Cerebellar nuclear complex (tissue), 1 donor: ENCODE data around the gene DMXL2.
"Not testable (repeated sequence)": the region's sequence is repeated elsewhere in the genome, so short reads cannot be mapped to it uniquely, and the experiment has no call there.

Source experiments
- DNase-seq, 2 experiments: peaks; one replicate each; lab custom pipeline; 2025; lab: John Stamatoyannopoulos, UW

DMXL2 gene

DNA sequence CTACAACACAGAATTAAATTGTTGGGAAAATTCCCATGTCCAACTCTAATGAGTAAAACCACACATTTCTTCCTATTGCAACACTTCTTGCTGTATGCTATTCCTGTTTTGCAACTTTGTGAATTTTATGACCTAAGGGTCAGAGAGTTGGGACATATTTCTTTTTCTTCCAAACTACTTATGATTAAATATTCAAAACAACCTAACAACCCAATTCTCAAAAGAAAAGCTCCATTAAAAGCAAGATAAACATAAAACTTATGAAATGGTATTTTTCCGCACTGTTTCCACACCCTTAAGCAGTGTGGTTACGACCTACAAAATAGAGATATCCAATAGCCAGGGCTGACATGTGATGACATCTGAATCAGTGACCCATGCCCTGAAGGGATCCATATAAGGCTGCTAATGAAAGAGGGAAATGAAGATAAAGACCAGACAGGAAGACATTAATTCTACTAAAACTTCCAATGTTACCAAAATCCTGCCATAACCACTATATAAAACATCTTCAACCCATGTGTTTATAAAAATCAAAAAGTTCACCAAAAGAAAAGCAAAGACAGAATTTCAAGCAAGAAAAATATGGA, 45.6 kb downstream of the DMXL2 start:
- DNase-seq, result no peak

GRCh38 chr15:51576286-51576850, 46.2 kb downstream of the DMXL2 start:
- DNase-seq, result no peak

DNA sequence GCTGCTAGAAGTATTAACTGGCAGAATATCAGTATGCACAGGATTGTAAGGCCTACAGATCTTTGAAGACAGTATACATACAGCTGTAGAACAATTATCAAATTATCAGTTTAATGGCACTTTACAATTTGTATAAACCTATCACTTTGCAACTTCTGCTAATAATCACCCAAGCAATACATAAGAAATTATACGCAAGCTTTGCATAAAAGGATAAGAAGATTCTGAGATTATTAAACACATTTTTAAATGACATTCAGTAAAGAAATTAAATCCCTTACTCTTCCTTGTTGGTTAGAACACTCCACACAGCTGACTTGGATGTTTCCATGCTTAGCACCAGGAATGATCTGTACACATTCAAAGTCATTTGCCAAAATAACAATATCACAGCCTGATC, 46.8 kb downstream of the DMXL2 start:
- DNase-seq, result no peak

DNA sequence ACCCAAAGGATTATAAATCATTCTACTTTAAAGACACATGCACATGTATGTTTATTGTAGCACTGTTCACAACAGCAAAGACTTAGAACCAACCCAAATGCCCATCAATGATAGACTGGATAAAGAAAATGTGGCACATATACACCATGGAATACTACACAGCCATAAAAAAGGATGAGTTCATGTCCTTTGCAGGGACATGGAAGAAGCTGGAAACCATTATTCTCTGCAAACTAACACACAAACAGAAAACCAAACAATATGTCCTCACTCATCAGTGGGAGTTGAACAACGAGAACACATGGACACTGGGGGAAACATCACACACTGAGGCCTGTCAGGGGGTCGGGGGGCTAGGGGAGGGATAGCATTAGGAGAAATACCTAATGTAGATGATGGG, 49.2 kb downstream of the DMXL2 start:
- not testable (repeated sequence) for DNase-seq

DNA sequence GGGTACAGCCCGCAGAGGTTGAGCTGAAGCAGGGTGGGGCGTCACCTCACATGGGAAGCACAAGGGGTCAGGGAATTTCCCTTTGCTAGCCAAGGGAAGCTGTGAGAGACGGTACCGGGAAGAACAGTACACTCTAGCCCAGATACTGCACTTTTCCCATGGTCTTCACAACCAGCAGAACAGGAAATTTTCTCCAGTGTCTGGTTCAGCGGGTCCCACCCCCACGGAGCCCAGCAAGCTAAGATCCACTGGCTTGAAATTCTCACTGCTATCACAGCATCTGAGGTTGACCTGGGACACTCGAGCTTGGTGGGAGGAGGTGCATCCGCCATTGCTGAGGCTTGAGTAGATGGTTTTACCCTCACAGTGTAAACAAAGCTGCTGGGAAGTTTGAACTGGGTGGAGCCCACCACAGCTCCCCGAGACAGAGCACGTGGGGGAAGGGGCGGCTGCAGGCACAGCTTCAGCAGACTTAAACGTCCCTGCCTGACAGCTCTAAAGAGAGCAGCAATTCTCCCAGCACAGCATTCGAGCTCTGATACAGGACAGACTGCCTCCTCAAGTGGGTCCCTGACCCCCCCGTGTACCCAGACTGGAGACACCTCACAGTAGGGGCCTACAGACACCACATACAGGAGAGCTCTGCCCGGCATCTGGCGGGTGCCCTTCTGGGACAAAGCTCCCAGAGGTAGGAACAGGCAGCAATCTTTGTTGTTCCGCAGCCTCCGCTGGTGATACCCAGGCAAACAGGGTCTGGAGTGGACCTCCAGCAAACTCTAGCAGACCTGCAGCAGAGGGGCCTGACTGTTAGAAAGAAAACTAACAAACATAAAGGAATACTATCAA, 53.4 kb downstream of the DMXL2 start:
- not testable (repeated sequence) for DNase-seq

GRCh38 chr15:51561271-51561670, 61.3 kb downstream of the DMXL2 start:
- DNase-seq, result no peak

- no peak for DNase-seq
These were observed 63.7 kb downstream of the DMXL2 start for GRCh38 chr15:51558876-51559275.

DNA sequence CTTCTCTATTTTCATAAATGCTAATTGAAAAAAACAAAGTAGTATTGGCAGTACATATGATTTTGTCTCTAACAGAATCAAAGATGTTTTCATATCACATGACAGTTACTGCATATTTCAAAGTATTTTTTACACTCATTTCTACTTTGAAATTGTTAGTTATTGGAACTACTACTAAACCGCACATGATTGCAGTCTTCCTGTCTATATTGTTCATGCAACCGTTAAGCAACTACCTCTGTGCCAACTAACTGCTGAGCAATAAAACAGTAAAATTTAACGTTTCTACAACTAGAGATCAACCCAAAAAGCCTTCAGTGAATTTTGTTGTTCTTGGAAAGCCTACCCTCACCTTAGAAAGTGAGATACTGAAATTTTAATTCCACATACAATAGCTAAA, 64.2 kb downstream of the DMXL2 start:
- no peak for DNase-seq

DNA sequence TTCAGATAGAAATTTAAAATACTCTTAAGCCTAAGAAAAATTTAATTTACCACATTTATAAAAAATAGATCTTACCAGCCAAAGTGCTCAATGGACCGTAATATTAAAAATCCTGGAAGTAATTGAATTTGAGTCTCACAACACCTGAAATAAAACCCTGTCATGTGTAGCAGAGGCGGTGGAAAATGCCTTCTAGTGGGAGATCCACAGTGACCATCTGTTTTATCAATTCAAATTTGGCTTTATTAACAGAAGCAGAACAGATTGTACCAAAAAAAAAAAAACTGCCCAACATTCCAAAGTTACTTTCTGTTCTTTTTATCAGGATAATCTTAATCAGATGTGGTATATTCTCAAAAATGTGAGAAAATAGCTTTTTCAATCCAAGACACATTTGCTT, 71.7 kb downstream of the DMXL2 start:
- no peak for DNase-seq

DNA sequence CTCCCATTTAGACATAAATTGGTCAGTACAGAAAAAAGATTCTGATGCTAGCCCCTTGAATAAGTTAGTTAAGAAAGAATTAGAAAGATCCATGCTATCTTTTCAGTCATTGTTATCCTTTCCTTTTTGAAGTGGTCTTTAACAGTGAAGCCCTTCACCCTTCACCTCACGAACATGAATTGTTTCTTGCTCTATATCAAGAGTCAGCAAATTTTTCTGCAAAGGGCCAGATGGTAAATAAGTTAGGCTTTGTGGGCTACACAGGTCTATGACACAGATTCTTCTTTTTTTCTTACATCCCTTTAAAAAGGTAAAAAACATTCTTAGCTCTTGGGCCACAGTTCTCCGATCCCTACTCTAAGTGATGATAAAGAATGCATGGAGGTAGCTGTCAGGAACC, 74.9 kb downstream of the DMXL2 start:
- DNase-seq, result no peak

DNA sequence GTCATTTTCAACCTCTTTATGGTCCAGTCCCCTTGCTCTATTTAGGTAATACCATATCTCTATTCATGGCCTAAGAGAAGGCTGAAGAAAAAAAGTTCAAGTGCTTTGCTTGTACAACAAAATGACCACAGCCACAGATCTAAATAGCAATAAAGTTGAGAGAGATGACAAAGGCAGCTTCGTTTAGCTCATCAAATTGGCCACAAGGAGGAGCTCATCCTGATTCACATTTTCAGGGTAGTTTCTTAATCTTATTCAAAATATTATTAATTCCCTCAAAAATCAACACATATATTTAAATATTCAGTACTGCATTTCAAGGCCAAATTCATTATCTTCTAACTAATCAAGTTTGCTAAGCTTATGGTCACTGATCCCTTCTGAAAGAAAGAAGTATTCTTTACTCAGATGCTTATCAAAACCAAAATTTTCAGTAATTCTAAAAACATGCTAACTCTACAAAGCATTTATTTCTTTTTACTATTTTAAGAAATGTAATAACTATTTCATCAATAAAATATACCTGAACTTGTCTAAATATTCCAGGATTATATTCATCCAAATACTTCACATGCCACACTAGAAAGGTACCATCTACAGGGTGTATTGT, 85.5 kb downstream of the DMXL2 start:
- DNase-seq, result no peak

- no peak for DNase-seq
These were observed 88.7 kb downstream of the DMXL2 start for GRCh38 chr15:51533672-51534398.

DNA sequence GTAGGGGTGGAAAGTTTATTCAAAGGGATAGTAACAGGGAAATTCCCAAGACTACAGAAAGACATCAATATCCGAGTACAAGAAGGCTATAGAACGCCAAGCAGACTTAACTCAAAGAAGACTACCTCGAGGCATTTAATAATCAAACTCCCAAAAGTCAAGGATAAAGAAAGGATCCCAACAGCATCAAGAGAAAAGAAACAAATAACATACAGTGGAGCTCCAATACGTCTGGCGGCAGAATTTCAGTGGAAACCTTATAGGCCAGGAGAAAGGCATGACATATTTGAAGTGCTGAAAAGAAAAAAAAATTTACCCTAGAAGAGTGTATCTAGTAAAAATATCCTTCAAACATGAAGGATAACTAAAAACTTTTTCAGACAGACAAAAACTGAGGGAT, 95.6 kb downstream of the DMXL2 start:
- no peak for DNase-seq

- DNase-seq, result no peak
These were observed 98.2 kb downstream of the DMXL2 start for GRCh38 chr15:51524376-51524775.

DNA sequence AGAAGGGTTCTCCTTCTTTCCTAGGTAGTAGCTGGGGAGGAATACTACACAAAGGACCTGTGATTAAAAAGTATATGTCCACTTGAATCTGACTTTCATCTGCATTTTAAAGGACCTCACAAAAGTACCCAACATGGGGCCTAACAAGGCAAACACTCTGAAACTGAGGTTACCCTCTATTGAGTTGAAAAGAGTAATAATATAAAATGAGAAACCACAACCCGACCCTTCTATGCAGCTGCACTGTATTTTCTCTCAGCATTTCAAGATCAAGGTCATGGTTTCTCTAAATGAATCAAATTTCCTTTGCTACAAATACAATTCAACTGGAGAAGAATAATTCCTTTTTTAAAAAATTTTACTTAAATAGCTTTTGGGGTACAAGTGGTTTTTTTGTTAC, 106.3 kb downstream of the DMXL2 start:
- no peak for DNase-seq

DNA sequence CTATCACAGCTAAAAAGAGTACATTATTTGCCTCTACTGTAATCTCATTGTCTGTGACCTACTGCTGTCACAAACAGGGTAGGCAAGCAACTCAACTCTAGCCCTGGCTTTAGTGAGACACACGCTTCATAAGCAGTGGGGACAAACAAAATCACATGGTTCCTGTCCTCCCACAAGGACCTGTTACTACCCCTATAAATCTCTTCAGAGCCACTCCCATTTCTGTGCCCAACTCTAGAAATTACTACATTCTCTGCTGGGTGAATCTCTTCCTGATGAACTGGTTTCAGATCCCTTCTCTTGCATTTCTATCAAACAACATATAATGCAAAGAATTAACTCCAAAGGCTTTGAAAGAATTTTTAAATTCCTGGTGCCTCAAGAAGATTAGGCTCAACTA, 117.3 kb downstream of the DMXL2 start:
- no peak for DNase-seq

DNA sequence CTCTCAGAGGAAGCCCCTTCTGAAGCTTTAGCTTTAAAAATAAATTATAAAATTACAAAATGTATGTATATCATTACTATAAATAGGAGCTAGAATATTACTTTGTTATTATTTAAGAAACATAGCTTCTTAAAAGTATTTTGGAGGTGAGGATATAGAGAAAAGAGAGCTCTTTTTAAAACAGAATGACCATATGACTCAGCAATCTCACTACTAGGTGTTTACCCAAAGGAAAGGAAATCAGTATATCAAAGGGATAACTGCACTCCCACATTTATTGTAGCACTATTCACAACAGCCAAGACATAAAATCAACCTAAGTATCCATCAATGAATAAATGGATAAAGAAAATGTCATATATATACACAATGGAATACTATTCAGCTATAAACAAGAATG, 119.6 kb downstream of the DMXL2 start:
- no peak for DNase-seq

GRCh38 chr15:51499379-51499976, 123.1 kb downstream of the DMXL2 start:
- DNase-seq, result no peak

DNA sequence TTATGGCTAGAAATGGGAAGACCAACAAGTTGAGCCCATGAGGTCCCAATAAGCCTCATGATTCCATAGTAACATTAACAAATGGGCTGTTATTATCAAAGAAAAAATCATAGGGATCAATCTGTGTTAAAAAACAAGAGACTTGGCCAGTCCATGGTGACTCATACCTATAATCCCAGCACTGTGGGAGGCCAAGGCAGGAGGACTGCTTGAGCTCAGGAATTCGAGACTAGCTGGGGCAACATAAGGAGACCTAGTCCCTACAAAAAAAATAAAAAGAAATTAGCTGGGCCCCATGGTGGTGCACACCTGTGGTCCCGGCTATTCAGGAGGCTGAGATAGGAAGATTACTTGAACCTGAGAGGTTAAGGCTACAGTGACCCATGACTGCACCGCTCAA, 124.8 kb downstream of the DMXL2 start:
- no peak for DNase-seq

DNA sequence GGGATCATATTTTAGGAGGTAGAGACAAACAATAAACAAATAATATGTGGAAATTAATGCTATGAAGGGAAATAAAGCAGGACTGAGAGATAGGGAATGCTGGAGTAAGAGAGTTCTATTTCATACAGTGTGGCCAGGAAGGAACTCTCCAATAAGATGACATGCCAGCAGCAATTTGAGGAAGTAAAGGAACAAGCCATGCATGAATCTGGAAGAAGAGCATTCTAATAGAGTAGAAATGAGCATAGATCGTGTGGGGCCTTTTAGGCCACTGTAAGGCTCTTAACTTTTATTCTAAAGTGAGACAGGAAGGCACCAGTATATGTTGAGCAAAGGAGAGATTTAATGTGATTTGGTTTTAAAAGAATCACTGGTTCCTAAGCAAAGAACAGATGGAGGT, 126.3 kb downstream of the DMXL2 start:
- no peak for DNase-seq

DNA sequence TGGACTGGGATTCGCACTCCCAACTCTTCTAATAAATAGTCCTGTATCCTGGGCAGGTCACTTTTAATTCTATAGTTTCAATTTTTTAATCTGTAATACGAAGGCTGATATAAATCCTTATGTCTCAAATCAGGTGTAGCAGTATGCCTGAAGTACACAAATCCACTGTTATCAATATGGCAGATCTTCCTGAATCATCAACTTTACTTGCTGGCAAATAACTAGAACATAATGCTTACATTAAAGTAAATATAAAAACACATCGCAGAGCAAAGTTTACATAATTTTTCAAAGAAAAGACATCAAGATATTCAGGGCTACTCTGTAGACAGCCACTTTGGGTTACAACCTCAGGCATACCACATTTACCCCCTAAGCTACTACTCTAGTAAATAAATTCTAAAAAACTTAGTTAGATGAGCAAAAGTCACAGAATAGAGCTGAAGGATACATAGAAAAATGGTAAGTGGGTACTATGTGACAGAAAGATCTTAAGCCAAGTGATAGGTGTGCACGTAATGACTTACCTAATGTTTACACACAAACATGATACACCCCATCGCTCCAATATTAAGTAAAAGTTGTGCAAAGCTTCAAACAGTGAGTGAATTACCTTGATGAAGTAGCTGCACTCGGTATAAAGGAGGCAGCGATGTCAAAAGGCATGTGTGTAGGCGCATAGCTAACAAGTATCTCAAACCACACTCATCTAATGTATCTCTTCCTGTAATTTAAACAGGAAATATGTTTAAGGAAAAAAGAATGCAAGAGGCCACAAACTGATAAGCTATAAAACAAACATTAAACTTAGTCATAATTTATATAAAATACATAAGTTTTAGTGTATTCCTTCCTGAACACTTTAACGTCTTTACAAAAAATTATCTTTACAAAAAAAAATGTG, 127.9 kb downstream of the DMXL2 start:
- no peak for DNase-seq
